VCaP (cell line): ENCODE data around the gene CHRM1.
"Not testable (repeated sequence)": the region's sequence is repeated elsewhere in the genome, so short reads cannot be mapped to it uniquely, and the experiment has no call there.

Source experiments
- H3K27ac ChIP-seq: fragments of 450-650 bp; 2 replicates; pipeline ENCODE4 v1.5.1; 2017
- TF ChIP-seq, protein P1 (sequence below): fragments of 450-650 bp; conservative IDR thresholded peaks from 2 replicates; pipeline ENCODE4 v1.5.1; 2017; ENCODE audit warnings: mild to moderate bottlenecking, moderate library complexity

The CHRM1 gene

DNA sequence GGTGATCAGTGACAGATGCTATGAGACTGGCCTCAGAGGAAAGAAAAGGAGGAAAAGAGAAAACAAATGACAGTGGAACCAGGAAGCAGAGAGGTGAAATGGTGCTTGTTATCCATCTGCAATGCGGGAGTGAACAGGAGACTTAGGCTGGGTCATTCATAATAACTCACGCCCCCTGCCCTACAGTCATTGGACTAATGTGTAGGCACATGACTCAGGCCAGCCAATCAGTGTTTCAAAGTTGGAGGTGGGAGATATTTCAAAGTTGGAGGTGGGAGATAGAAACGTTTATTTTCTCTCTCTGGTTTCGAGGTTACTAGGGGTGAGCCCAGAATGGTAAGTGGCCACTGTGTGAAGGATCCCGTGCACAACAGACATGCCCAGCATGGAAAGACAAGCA is 33.3 kb upstream of the CHRM1 start:
- H3K27ac ChIP-seq, result no peak overlapping the region
- TF ChIP-seq, protein P1, sequence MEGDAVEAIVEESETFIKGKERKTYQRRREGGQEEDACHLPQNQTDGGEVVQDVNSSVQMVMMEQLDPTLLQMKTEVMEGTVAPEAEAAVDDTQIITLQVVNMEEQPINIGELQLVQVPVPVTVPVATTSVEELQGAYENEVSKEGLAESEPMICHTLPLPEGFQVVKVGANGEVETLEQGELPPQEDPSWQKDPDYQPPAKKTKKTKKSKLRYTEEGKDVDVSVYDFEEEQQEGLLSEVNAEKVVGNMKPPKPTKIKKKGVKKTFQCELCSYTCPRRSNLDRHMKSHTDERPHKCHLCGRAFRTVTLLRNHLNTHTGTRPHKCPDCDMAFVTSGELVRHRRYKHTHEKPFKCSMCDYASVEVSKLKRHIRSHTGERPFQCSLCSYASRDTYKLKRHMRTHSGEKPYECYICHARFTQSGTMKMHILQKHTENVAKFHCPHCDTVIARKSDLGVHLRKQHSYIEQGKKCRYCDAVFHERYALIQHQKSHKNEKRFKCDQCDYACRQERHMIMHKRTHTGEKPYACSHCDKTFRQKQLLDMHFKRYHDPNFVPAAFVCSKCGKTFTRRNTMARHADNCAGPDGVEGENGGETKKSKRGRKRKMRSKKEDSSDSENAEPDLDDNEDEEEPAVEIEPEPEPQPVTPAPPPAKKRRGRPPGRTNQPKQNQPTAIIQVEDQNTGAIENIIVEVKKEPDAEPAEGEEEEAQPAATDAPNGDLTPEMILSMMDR, result no peak

DNA sequence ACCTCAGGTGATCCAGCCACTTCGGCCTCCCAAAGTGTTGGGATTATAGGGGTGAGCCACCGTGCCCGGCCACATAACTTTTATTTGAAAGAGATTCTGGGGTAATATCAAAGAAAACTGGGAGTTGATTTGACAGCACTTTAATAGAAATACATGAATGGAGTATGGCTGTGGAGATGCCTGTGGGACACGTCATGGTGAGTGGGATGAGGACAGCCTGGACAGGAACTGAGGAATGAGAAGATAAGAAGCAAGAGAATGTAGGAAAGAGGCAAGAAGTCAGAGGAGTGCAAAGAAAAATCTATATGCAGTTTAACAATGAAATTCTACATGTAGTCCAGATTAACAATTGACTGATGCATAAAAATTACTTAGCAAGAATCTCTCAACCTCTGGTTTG is 32.6 kb upstream of the CHRM1 start:
- TF ChIP-seq, protein P1, result no peak
- H3K27ac ChIP-seq, result no peak overlapping the region

DNA sequence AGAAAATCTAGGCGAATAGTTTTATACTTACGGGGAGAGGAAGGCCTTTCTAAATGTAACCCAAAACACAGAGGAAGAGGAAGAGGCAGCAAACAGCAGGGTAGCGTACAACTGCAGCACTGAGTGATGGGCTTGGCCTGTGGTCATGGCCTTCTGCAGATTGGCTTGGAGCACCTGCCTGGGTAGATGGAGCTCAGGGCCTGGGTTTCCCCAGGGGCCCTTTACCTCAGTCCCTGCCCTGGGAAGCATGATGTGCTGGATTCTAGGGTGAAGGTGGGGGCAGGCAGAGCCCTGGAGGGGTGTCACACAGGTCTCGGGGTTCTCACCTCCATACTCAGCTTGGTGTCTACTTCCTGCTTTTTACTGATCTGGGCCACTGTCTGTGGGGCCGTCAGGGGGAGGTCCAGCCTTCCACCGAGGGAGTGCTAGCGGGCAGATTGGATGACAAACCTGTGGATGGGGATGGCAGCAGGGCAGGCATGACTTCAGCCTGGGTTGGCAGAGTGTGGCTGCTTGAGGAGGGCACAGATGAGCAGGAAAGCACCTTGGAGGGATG is 27.7 kb upstream of the CHRM1 start:
- no peak overlapping the region for H3K27ac ChIP-seq
- TF ChIP-seq, protein P1, result no peak

DNA sequence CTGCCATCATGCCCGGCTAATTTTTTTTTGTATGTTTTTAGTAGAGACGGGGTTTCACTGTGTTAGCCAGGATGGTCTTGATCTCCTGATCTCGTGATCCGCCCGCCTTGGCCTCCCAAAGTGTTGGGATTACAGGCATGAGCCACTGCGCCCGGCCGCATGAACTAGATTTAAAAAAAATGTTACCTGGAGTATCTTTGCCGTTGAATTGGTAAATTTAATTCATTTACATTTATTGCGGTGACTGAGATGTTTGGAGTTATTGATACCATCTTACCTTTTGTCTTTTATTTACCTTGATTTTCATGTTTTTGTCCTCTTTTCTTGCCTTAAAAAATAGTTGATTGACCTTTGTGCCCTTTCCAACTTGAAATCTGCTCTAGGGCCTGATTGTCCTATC is 24.4 kb upstream of the CHRM1 start:
- H3K27ac ChIP-seq, result not testable (repeated sequence)

DNA sequence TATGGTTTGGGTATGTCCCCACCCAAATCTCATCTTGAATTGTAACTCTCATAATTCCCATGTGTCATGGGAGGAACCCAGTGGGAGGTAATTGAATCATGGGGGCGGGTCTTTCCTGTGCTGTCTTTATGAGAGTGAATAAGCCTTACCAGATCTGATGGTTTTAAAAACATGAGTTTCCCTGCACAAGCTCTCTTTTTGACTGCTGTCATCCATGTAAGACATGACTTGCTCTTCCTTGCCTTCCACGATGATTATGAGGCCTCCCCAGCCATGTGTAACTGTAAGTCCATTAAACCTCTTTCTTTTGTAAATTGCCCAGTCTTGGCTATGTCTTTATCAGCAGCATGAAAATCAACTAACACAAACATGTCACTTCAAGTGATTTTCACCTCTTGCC is 16.4 kb upstream of the CHRM1 start:
- H3K27ac ChIP-seq, result not testable (repeated sequence)

DNA sequence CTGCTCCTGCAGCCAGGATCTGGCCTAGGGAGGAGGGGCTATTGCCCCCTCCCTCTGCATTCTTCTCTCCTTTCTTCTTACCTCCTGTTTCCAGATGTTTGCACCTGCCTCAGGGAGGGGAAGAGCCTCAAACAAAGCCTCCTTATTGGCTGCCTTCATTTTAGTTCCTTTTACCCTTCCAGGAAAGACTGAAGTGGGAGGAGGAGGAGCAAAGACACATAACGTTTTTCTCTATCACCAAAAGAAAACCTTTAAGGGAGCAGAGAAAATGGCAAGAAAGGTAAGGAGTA is 13.3 kb upstream of the CHRM1 start:
- TF ChIP-seq, protein P1, result no peak
- no peak overlapping the region for H3K27ac ChIP-seq

DNA sequence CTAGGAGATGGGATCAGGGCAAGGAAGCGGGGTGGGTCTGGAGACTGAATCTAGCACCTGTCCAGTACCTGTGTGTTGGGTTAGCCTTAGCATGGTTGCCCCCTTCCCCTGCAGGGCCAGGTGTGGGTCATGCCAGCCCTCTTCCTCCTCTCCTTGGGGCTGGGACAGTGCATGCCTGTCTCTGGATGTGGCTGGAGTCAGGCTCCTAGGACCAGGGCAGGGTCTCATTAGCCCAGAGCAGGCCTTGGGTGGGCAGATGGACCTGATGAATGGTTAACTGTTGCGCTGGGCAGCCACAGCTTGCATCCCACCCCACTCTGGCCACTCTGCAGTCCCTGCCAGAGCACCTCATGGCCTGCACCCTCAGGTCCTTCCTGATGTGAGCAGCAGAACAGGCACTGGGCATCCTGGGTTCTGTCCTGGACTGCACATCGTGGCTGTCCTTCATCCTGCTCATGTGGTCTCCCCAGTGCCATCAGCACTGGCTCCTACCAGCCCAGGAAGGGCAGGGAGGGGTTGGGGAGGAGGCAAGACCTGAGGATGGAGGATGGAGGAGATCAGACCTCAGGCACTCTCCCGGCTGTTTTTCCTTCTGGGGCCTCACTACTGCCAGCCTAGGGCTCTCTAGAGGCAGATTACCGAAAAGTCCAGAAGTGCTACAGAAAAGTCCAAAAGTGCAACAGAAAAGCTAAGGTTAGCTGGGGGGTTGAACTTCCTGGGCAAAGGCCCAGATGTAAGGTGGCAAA is 12.8 kb upstream of the CHRM1 start:
- TF ChIP-seq, protein P1, result no peak
- H3K27ac ChIP-seq, result no peak overlapping the region

DNA sequence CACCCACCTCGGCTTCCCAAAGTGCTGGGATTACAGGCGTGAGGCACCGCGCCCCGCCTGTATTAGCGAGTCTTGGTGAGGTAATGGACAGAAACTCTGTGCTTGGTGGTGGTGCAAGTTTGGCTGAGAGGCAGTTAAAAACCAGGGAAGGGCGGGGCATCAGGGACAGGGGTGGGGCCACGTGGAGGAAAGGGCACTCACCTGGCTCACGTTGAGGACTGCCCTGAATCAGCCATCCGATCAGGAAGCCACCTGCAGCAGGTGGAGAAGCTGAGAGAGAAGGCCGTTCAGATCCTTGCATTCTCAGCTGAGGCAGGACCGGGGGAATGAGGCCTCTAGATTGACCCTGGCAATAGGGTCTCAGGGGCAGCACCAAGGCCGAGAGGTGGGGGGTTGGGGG is 12.1 kb upstream of the CHRM1 start:
- no peak overlapping the region for H3K27ac ChIP-seq
- TF ChIP-seq, protein P1, result no peak
